K562 (cell line): ENCODE results near the gene TMEM41A. TPM values are rescaled to one million over a fixed set of nuclear protein-coding genes. Genes with fewer than 3 reads are reported as not detected.

Experiments
- ATAC-seq: fragments of 200-7000 bp; cut with Tn5 transposase; 3 replicates; pipeline ENCODE4 v1.9.1; 2020; ENCODE audit warnings: moderate library complexity
- BruUV-seq: library from RNA; stranded (reverse); fragments of 400-500 nt; replicated peaks from 2 replicates; lab custom pipeline; 2021; lab: Mats Ljungman, UMichigan
- CTCF ChIA-PET: fragments of 300-600 bp; formaldehyde crosslinking; extraction: SDS; loops from one replicate; lab custom pipeline; 2021; ENCODE audit warnings: low intra/inter-chr PET ratio; lab: Yijun Ruan, JAX
- POLR2A ChIA-PET: fragments of 300-600, 350-650 bp; sonication (Branson Sonifier 250); formaldehyde crosslinking; extraction: SDS; loops from one replicate; lab custom pipeline; 2021; ENCODE audit warnings: antibody characterized with exemption, inconsistent platforms; lab: Yijun Ruan, JAX
- DNase-seq, 4 experiments: peaks; one replicate each; pipeline versions ENCODE4 v3.0.0 to v3.0.0-alpha.2; 2011 to 2018; ENCODE audit warnings: low spot score in 3 of 4, mixed read lengths in 3 of 4; ENCODE audit errors: extremely low read depth in 1 of 4
- FAIRE-seq: peaks from 2 replicates; lab custom pipeline; 2011; peaks lifted over from hg19 to GRCh38; lab: Jason Lieb, UNC
- H2AFZ ChIP-seq: 2 replicates; pipeline ENCODE4 v1.6.0; 2011; ENCODE audit warnings: low read depth, low read length, control low read depth, inconsistent platforms
- H3K27ac ChIP-seq: fragments of 200-600 bp; 3 replicates; pipeline ENCODE4 v1.8.0; 2011; ENCODE audit warnings: low read depth, mild to moderate bottlenecking, control low read depth, inconsistent platforms, low read length, moderate library complexity, mixed read lengths; ENCODE audit errors: extremely low read depth
- H3K27me3 ChIP-seq, 2 experiments: fragments of 300-600 bp in 1 of 2; 2 replicates in 1 of 2; 3 replicates in 1 of 2; pipeline versions ENCODE4 v1.6.0 to v1.8.0; 2011; ENCODE audit warnings: inconsistent platforms in 2 of 2, low read length in 2 of 2, mild to moderate bottlenecking in 1 of 2, mixed read lengths in 1 of 2, moderate library complexity in 1 of 2; ENCODE audit not compliant: control insufficient read depth in 2 of 2, insufficient read depth in 2 of 2
- H3K36me3 ChIP-seq: fragments of 300-600 bp; 3 replicates; pipeline ENCODE4 v1.8.0; 2011; ENCODE audit warnings: mild to moderate bottlenecking, low read length, inconsistent platforms; ENCODE audit not compliant: control insufficient read depth, insufficient read depth
- H3K4me1 ChIP-seq, 2 experiments: fragments of 200-600 bp in 1 of 2; replicated peaks in 1 of 2; 2 replicates in 1 of 2; 3 replicates in 1 of 2; pipeline versions ENCODE4 v1.5.1 to v1.8.0; 2011; ENCODE audit warnings: inconsistent platforms in 2 of 2, low read length in 2 of 2, mild to moderate bottlenecking in 1 of 2, mixed read lengths in 1 of 2, moderate library complexity in 1 of 2; ENCODE audit not compliant: control insufficient read depth in 2 of 2, insufficient read depth in 2 of 2
- H3K4me2 ChIP-seq: 2 replicates; pipeline ENCODE4 v1.6.1; 2011; ENCODE audit warnings: low read length, control low read depth, inconsistent platforms, mixed read lengths; ENCODE audit not compliant: insufficient read depth
- H3K4me3 ChIP-seq: fragments of 200-600 bp; sonication (generic), shearing (Covaris generic); 2 replicates; pipeline ENCODE4 v1.5.1; 2016; ENCODE audit warnings: control low read depth, inconsistent platforms
- H3K79me2 ChIP-seq: fragments of 200-600 bp; 3 replicates; pipeline ENCODE4 v1.8.0; 2011; ENCODE audit warnings: low read length, inconsistent platforms; ENCODE audit not compliant: control insufficient read depth, insufficient read depth
- H3K9ac ChIP-seq, 2 experiments: 2 replicates each; pipeline versions ENCODE4 v1.6.0 to v1.6.1; 2011; ENCODE audit warnings: low read depth in 2 of 2, low read length in 2 of 2, control low read depth in 1 of 2, inconsistent platforms in 1 of 2, mild to moderate bottlenecking in 1 of 2, mixed read lengths in 1 of 2; ENCODE audit not compliant: insufficient read depth in 1 of 2
- H3K9me1 ChIP-seq: one replicate; pipeline ENCODE4 v1.6.0; 2011; ENCODE audit warnings: inconsistent platforms, mild to moderate bottlenecking, low read length, moderate library complexity; ENCODE audit not compliant: control insufficient read depth, insufficient read depth
- H3K9me3 ChIP-seq: replicated peaks from 2 replicates; pipeline ENCODE4 v1.5.1; 2011; ENCODE audit warnings: low read depth, low read length, inconsistent platforms; ENCODE audit not compliant: control insufficient read depth, insufficient read depth
- H4K20me1 ChIP-seq: replicated peaks from 2 replicates; pipeline ENCODE4 v1.6.1; 2011; ENCODE audit warnings: low read length, inconsistent platforms, mixed read lengths; ENCODE audit not compliant: control insufficient read depth, insufficient read depth
- BDP1 ChIP-seq: IDR thresholded peaks from 3 replicates; pipeline ENCODE4 v1.6.1; 2011; ENCODE audit not compliant: insufficient read length, insufficient read depth
- BRD4 ChIP-seq: fragments of 200-600 bp; sonication (generic); IDR thresholded peaks from 2 replicates; pipeline ENCODE4 v1.6.1; 2017; ENCODE audit warnings: inconsistent platforms
- CBFA2T3 ChIP-seq: fragments of 450-650 bp; IDR thresholded peaks from 2 replicates; pipeline ENCODE4 v1.6.1; 2017
- EGR1 ChIP-seq: fragments of 450-650 bp; conservative IDR thresholded peaks from 2 replicates; pipeline ENCODE4 v1.6.1; 2017; ENCODE audit warnings: mild to moderate bottlenecking
- ELF2 ChIP-seq: fragments of 250-450 bp; sonication (Bioruptor Pico); IDR thresholded peaks from 2 replicates; pipeline ENCODE4 v1.5.0; 2021; ENCODE audit warnings: mild to moderate bottlenecking
- MECOM ChIP-seq: fragments of 250-450 bp; sonication (Bioruptor Pico); IDR thresholded peaks from 2 replicates; pipeline ENCODE4 v1.8.0; 2022; ENCODE audit warnings: inconsistent platforms
- PHF21A ChIP-seq: fragments of 450-650 bp; IDR thresholded peaks from 2 replicates; pipeline ENCODE4 v1.6.1; 2017; ENCODE audit warnings: low read depth, borderline replicate concordance
- POLR2AphosphoS2 ChIP-seq: IDR thresholded peaks from 2 replicates; pipeline ENCODE4 v1.6.1; 2012; ENCODE audit warnings: low read length, improper control_type of control experiment
- RBM17 ChIP-seq: fragments of 200-400 bp; formaldehyde crosslinking; IDR thresholded peaks from 2 replicates; pipeline ENCODE4 v1.6.1; 2017; ENCODE audit warnings: low read depth, mild to moderate bottlenecking, low read length, borderline replicate concordance
- SAP30 ChIP-seq: fragments of 200-600 bp; sonication (generic); IDR thresholded peaks from 2 replicates; pipeline ENCODE4 v1.6.1; 2012; ENCODE audit warnings: borderline replicate concordance, low read depth, mild to moderate bottlenecking, moderate library complexity, low read length, control low read depth, inconsistent platforms; ENCODE audit not compliant: insufficient read depth, poor library complexity, severe bottlenecking
- SETDB1 ChIP-seq: IDR thresholded peaks from one replicate; pipeline ENCODE4 v1.6.1; 2012; ENCODE audit warnings: low read length, control low read depth, inconsistent platforms
- TAL1 ChIP-seq: fragments of 450-650 bp; IDR thresholded peaks from 2 replicates; pipeline ENCODE4 v1.6.1; 2016; ENCODE audit warnings: mild to moderate bottlenecking
- TEAD2 ChIP-seq: fragments of 450-650 bp; IDR thresholded peaks from 2 replicates; pipeline ENCODE4 v1.6.1; 2016; ENCODE audit warnings: missing genetic modification characterization, control low read depth, missing compliant biosample characterization
- TEAD4 ChIP-seq, 2 experiments: sonication (generic) in 1 of 2; formaldehyde crosslinking in 1 of 2; IDR thresholded peaks; 2 replicates each; pipeline versions ENCODE4 v1.6.1 to v1.8.0; 2012 to 2022; ENCODE audit warnings: borderline replicate concordance in 1 of 2, inconsistent platforms in 1 of 2, low read length in 1 of 2, mild to moderate bottlenecking in 1 of 2, missing genetic modification reagents in 1 of 2
- ZNF518B ChIP-seq: fragments of 250-450 bp; sonication (Bioruptor Pico); IDR thresholded peaks from 2 replicates; pipeline ENCODE4 v1.5.0; 2021; ENCODE audit warnings: mild to moderate bottlenecking, moderate library complexity
- WGBS: fragments of 100-300 bp; shearing (Covaris generic); methylation state at CpG from one replicate; pipeline ENCODE4 v1.1.6; 2016; ENCODE audit warnings: low coverage, mixed read lengths; ENCODE audit not compliant: insufficient coverage; ENCODE audit errors: missing lambda C conversion rate; 5-methylcytosine and 5-hydroxymethylcytosine counted together
- in situ Hi-C: fragments of 300-500 bp; cut with MboI; formaldehyde crosslinking; loops from 4 replicates; pipeline ENCODE4 v1.15.0; 2018; ENCODE audit warnings: inconsistent platforms, mixed read lengths
- intact Hi-C: fragments of 100-400 bp; cut with micrococcal nuclease; formaldehyde crosslinking; loops from 2 replicates; pipeline ENCODE4 v1.14.2; 2022
- polyA plus RNA-seq, 8 experiments: library from polyadenylated mRNA; depleted of rRNA in 4 of 8; stranded (reverse) in 5 of 8; unstranded in 3 of 8; fragments of >200 nt; fragmentation: Nextera tagmentation in 2 of 8; fragmentation: Illumina TruSeq in 1 of 8; extraction: Ambion mirVana in 2 of 8; extraction: Trizol in 1 of 8; gene quantifications; 2 replicates each; pipeline versions ENCODE4 v1.2.1 to v1.2.3, GENCODE V29; 2011 to 2014; ENCODE audit warnings: inconsistent platforms in 1 of 8, missing spikeins in 1 of 8
- total RNA-seq, 7 experiments: library from RNA; depleted of rRNA in 6 of 7; stranded (reverse); fragments of >200 nt in 6 of 7; fragmentation: Illumina TruSeq in 2 of 7; extraction: Trizol in 2 of 7; gene quantifications; 2 replicates each; pipeline versions ENCODE4 v1.2.1 to v1.2.3, GENCODE V29; 2011 to 2021; ENCODE audit warnings: low replicate concordance in 1 of 7
- TF ChIP-seq, protein P1 (sequence below): sonication (generic); formaldehyde crosslinking; IDR thresholded peaks from 2 replicates; pipeline ENCODE4 v1.5.0; 2020; ENCODE audit warnings: missing genetic modification reagents

Gene TMEM41A
- total and polyA plus RNA-seq, 9 of the 15 experiments (the other 6 are each of a cell fraction or from before 2014, with no cell fraction given), result 22.5 to 65.9 (median 31.5) TPM

- H3K36me3 ChIP-seq, result no peaks in the 10 kb centered on the region
- H3K27ac ChIP-seq, result no peak overlapping the region
- no peaks in the 10 kb centered on the region for H4K20me1 ChIP-seq
- no TSS peak for BruUV-seq
- FAIRE-seq (peak; percentile 54), DNase-seq (peak in 3 of 4 experiments; percentile 24 to 29 (median 26)), ATAC-seq (peak; percentile 59)
- ChIA-PET POLR2A (interaction anchor here (0.9 kb wide), 1 partner anchor 16 kb away, joined by 3 read pairs; no protein-coding TSS in a partner anchor), CTCF (no interaction called here)
- H3K4me3 ChIP-seq, result no peak overlapping the region
- H3K9ac ChIP-seq, result no peak overlapping the region
- 15% methylated on average over 6 of the region's 6 CpGs for WGBS
- H3K9me1 ChIP-seq, result no peaks in the 10 kb centered on the region
- H3K4me1 ChIP-seq, result peaks cover 0 to 5% of the 10 kb centered on the region in 2 experiments; a peak in 1 of 5 replicates
- H2AFZ ChIP-seq, result no peak overlapping the region
- in situ Hi-C loops, result no loop called here
- H3K27me3 ChIP-seq, result no peaks in the 10 kb centered on the region
- no peaks in the 10 kb centered on the region for H3K79me2 ChIP-seq
- intact Hi-C loops, result no loop called here
- H3K9me3 ChIP-seq, result no peaks in the 10 kb centered on the region
- no peak overlapping the region for H3K4me2 ChIP-seq
- TF ChIP-seq SAP30, result no peak
- no peak for TF ChIP-seq TEAD2 (tag)
- no peak for TF ChIP-seq RBM17
- TF ChIP-seq POLR2AphosphoS2, result no peak
- no peak for TF ChIP-seq BDP1
- no peak for TF ChIP-seq SETDB1
- no peak for TF ChIP-seq BRD4
- TF ChIP-seq, protein P1, sequence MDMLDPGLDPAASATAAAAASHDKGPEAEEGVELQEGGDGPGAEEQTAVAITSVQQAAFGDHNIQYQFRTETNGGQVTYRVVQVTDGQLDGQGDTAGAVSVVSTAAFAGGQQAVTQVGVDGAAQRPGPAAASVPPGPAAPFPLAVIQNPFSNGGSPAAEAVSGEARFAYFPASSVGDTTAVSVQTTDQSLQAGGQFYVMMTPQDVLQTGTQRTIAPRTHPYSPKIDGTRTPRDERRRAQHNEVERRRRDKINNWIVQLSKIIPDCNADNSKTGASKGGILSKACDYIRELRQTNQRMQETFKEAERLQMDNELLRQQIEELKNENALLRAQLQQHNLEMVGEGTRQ (CRISPR knock-in tag), result no peak
- peak; percentile 31; the same call in 1 of the 2 replicates for TF ChIP-seq TEAD4 (IDR thresholded peaks at IDR 0.05; ENCODE audit: low read length)
- TF ChIP-seq TEAD4 (CRISPR knock-in tag; IDR thresholded peaks at IDR 0.05; ENCODE audit: borderline replicate concordance), result no peak
- TF ChIP-seq ELF2, result no peak
- 0 out of 2 replicates have a peak, but pooled peaks have one; percentile 45 for TF ChIP-seq EGR1
- no peak for TF ChIP-seq MECOM
- peak; percentile 64 for TF ChIP-seq CBFA2T3
- 0 out of 2 replicates have a peak, but pooled peaks have one; percentile 31 for TF ChIP-seq TAL1
- TF ChIP-seq ZNF518B (CRISPR knock-in tag), result no peak
- no peak for TF ChIP-seq PHF21A
These were observed 29.7 kb upstream of the TMEM41A start for GRCh38 chr3:185528532-185528931.
